ENCODE measurements around the gene ZNF821. TPM values are rescaled to one million over a fixed set of nuclear protein-coding genes. Genes with fewer than 3 reads are reported as not detected.
"Not testable (repeated sequence)": the region's sequence is repeated elsewhere in the genome, so short reads cannot be mapped to it uniquely, and the experiment has no call there.

Gene ZNF821
- total RNA-seq, 2 donors from 2014 or later, result 12.1 to 12.8 TPM

DNA sequence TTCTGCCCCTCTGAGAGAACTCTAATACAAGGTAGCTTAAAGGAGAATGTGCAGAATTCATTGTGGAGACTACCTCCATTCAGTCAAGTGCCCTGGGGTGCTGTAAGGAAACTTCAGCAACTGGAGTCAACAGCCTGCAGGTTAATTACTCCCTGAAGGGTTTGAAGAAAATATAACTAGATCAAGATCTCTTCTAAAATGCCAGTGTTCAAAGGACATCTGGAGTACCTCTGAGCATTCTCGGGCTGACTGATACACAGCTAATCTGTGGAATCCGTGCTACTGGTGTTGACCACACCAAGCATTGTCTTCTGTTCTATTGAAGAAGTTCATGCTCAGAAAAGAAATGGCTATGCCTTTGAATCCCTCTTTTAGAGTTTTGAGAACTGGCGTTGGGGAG is 49.7 kb downstream of the ZNF821 start:
- Histone ChIP-seq H3K27me3 (ENCODE audit: control insufficient read depth, insufficient read depth, low read length, poor library complexity, severe bottlenecking) (no peaks in the 10 kb centered on the region), H3K27ac (ENCODE audit: low read depth, low read length) (no peak overlapping the region), H3K4me3 (ENCODE audit: low read length) (no peak overlapping the region), H3K9ac (ENCODE audit: extremely low read depth, low read length, poor library complexity, severe bottlenecking) (no peak overlapping the region), H3K9me3 (ENCODE audit: control insufficient read depth, low read length) (no peaks in the 10 kb centered on the region), H3K36me3 (ENCODE audit: control insufficient read depth, insufficient read depth, low read length) (no peaks in the 10 kb centered on the region), H3K4me1 (ENCODE audit: control insufficient read depth, insufficient read depth, low read length) (no peaks in the 10 kb centered on the region)
- Mint-ChIP-seq H3K36me3 (ENCODE audit: low read depth) (no peaks in the 10 kb centered on the region), H3K27ac (no peak overlapping the region), H3K4me1 (no peaks in the 10 kb centered on the region), H3K4me3 (no peak overlapping the region), H3K9me3 (no peaks in the 10 kb centered on the region), H3K27me3 (ENCODE audit: insufficient read depth) (peaks cover 3% of the 10 kb centered on the region)
- 83 to 87% methylated on average over 2 to 3 of the region's 3 CpGs for WGBS, 2 experiments (ENCODE audit: insufficient coverage in 1 of 2, insufficient read length in 1 of 2)
- TF ChIP-seq, protein P1, sequence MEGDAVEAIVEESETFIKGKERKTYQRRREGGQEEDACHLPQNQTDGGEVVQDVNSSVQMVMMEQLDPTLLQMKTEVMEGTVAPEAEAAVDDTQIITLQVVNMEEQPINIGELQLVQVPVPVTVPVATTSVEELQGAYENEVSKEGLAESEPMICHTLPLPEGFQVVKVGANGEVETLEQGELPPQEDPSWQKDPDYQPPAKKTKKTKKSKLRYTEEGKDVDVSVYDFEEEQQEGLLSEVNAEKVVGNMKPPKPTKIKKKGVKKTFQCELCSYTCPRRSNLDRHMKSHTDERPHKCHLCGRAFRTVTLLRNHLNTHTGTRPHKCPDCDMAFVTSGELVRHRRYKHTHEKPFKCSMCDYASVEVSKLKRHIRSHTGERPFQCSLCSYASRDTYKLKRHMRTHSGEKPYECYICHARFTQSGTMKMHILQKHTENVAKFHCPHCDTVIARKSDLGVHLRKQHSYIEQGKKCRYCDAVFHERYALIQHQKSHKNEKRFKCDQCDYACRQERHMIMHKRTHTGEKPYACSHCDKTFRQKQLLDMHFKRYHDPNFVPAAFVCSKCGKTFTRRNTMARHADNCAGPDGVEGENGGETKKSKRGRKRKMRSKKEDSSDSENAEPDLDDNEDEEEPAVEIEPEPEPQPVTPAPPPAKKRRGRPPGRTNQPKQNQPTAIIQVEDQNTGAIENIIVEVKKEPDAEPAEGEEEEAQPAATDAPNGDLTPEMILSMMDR (conservative IDR thresholded peaks at IDR 0.05), result no peak
- DNase-seq, result no peak

DNA sequence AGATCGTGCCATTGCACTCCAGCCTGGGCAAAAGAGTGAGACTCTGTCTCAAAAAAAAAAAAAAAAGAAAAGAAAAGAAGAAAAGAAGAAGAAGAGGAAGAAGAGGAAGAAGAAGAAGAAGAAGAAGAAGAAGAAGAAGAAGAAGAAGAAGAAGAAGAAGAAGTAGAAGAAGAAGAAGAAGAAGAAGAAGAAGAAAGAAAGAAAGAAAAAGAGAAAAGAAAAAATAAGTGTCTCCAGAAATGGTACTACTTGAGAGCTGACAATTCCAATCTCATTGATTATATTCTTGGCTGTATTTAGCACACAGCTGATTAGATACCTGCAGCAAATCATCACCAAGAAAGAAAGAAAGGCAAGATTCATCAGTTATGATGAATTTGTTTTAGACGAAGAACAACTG is 51.9 kb downstream of the ZNF821 start:
- 89 to 90% methylated on average over 1 to 2 of the region's 2 CpGs for WGBS, 2 experiments (ENCODE audit: insufficient coverage in 1 of 2, insufficient read length in 1 of 2)
- not testable (repeated sequence) for H3K4me1 ChIP-seq (ENCODE audit: control insufficient read depth, insufficient read depth, low read length); H3K4me3 ChIP-seq (ENCODE audit: low read length); H3K9ac ChIP-seq (ENCODE audit: extremely low read depth, low read length, poor library complexity, severe bottlenecking); H3K4me3 Mint-ChIP-seq; H3K4me1 Mint-ChIP-seq; H3K9me3 Mint-ChIP-seq; H3K36me3 ChIP-seq (ENCODE audit: control insufficient read depth, insufficient read depth, low read length); H3K27ac ChIP-seq (ENCODE audit: low read depth, low read length); H3K36me3 Mint-ChIP-seq (ENCODE audit: low read depth); H3K9me3 ChIP-seq (ENCODE audit: control insufficient read depth, low read length); H3K27ac Mint-ChIP-seq; DNase-seq
- H3K27me3 ChIP-seq (ENCODE audit: control insufficient read depth, insufficient read depth, low read length, poor library complexity, severe bottlenecking), result peaks cover 10% of the 10 kb centered on the region
- H3K27me3 Mint-ChIP-seq (ENCODE audit: insufficient read depth), result peaks cover 13% of the 10 kb centered on the region

DNA sequence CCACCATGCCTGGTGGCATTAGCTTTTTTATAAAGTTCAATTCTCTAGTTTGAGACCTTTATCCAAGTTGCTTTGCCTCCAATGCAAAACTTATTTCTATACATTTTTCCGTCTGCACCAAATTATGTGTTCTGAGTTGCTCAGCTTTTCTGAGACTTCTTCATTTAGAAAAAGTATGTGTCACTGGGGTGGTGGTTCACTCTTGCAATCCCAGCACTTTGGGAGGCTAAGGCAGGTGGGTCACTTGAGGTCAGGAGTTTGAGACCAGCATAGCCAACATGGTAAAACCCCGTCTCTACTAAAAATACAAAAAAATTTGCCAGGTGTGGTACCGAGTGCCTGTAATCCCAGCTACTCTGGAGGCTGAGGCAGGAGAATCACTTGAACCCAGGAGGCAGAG is 52.3 kb downstream of the ZNF821 start:
- WGBS, 2 experiments (ENCODE audit: insufficient coverage in 1 of 2, insufficient read length in 1 of 2), result 94 to 95% methylated on average over 3 of the region's 3 CpGs

DNA sequence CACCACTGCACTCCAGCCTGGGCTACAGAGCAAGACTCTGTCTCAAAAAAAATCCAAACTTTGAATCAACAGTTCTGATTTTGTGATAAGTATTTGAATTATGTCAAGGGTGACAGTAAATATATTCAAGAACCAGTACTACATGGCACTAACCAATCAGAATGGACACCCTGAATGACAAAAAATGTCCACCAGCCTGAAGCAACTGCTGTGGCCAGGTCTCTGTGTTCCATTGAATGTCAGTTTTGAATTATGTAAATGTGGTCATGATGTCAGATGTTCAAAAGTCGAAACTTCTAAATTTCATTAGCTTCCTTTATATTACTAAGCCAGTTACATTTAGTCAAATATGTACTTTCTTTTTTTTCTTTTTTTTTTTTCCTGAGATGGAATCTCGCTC is 53.6 kb downstream of the ZNF821 start:
- DNase-seq, result no peak
- no peaks in the 10 kb centered on the region for H3K4me1 ChIP-seq (ENCODE audit: control insufficient read depth, insufficient read depth, low read length)
- no peak overlapping the region for H3K27ac ChIP-seq (ENCODE audit: low read depth, low read length)
- Mint-ChIP-seq H3K27ac (no peak overlapping the region), H3K27me3 (ENCODE audit: insufficient read depth) (peaks cover 13% of the 10 kb centered on the region), H3K4me1 (no peaks in the 10 kb centered on the region), H3K36me3 (ENCODE audit: low read depth) (no peaks in the 10 kb centered on the region), H3K9me3 (no peaks in the 10 kb centered on the region), H3K4me3 (no peak overlapping the region)
- no peaks in the 10 kb centered on the region for H3K36me3 ChIP-seq (ENCODE audit: control insufficient read depth, insufficient read depth, low read length)
- 83% methylated on average over 2 of the region's 2 CpGs; no CpG with 5 or more reads in 1 of the 2 experiments for WGBS, 2 experiments (ENCODE audit: insufficient coverage in 1 of 2, insufficient read length in 1 of 2)
- TF ChIP-seq, protein P1 (conservative IDR thresholded peaks at IDR 0.05), result no peak
- H3K27me3 ChIP-seq (ENCODE audit: control insufficient read depth, insufficient read depth, low read length, poor library complexity, severe bottlenecking), result peaks cover 10% of the 10 kb centered on the region
- H3K9ac ChIP-seq (ENCODE audit: extremely low read depth, low read length, poor library complexity, severe bottlenecking), result no peak overlapping the region
- no peak overlapping the region for H3K4me3 ChIP-seq (ENCODE audit: low read length)
- no peaks in the 10 kb centered on the region for H3K9me3 ChIP-seq (ENCODE audit: control insufficient read depth, low read length)

More for the DNA sequence above, 52.3 kb downstream of the ZNF821 start:
- not testable (repeated sequence) for H3K36me3 ChIP-seq (ENCODE audit: control insufficient read depth, insufficient read depth, low read length); H3K4me1 ChIP-seq (ENCODE audit: control insufficient read depth, insufficient read depth, low read length); H3K9ac ChIP-seq (ENCODE audit: extremely low read depth, low read length, poor library complexity, severe bottlenecking); DNase-seq; H3K27ac ChIP-seq (ENCODE audit: low read depth, low read length); H3K4me3 Mint-ChIP-seq; H3K4me1 Mint-ChIP-seq; H3K36me3 Mint-ChIP-seq (ENCODE audit: low read depth); H3K9me3 ChIP-seq (ENCODE audit: control insufficient read depth, low read length); H3K4me3 ChIP-seq (ENCODE audit: low read length); H3K27ac Mint-ChIP-seq; H3K9me3 Mint-ChIP-seq
- peaks cover 13% of the 10 kb centered on the region for H3K27me3 Mint-ChIP-seq (ENCODE audit: insufficient read depth)
- H3K27me3 ChIP-seq (ENCODE audit: control insufficient read depth, insufficient read depth, low read length, poor library complexity, severe bottlenecking), result peaks cover 10% of the 10 kb centered on the region

Measured in endodermal cell (in vitro differentiated cells).